Activated naive CD4-positive, alpha-beta T cell treated with anti-CD3 and anti-CD28 coated beads, Interleukin-2, amount 10 ng/mL, durations not matched to agents 7 days and 5 days (primary cell): ENCODE results near the gene PRR4.

ENCODE experiments used
- CTCF ChIA-PET: fragments of 350-600 bp; sonication (Branson Sonifier 250); formaldehyde crosslinking; loops from one replicate; lab custom pipeline; 2021; ENCODE audit warnings: antibody characterized with exemption; lab: Charles Lee
- DNase-seq: peaks from one replicate; pipeline ENCODE4 v3.0.0-alpha.2; 2020
- H3K27ac Mint-ChIP-seq: one replicate; pipeline ENCODE4 v1.8.0; 2021; ENCODE audit warnings: mild to moderate bottlenecking, moderate library complexity, mixed read lengths
- H3K27me3 Mint-ChIP-seq: one replicate; pipeline ENCODE4 v1.8.0; 2021; ENCODE audit warnings: mild to moderate bottlenecking, mixed read lengths
- H3K36me3 Mint-ChIP-seq: one replicate; pipeline ENCODE4 v1.8.0; 2021; ENCODE audit warnings: mixed read lengths
- H3K4me1 Mint-ChIP-seq: one replicate; pipeline ENCODE4 v1.8.0; 2021; ENCODE audit warnings: mixed read lengths
- H3K4me3 Mint-ChIP-seq: one replicate; pipeline ENCODE4 v1.8.0; 2021; ENCODE audit warnings: mild to moderate bottlenecking, moderate library complexity, mixed read lengths
- H3K9me3 Mint-ChIP-seq: one replicate; pipeline ENCODE4 v1.8.0; 2021; ENCODE audit warnings: mixed read lengths

The PRR4 gene

DNA sequence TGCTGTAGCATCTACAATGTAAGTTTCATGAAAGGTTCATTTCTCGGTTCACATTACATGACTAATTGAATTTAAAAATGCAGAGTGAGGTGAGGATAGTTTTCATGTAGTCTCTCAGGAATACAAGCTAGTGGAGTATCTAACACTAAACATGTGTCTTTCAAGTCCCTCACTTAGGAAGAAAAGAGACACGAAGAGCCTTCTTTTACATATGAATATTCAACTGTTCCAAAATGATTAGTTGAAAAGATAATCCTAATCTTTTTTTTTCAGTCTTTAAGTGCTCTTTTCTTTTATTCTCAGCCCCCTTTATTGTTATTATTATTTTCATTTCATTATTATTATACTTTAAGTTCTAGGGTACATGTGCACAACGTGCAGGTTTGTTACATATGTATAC is 10.8 kb downstream of the PRR4 start:
- Mint-ChIP-seq H3K36me3 (no peaks in the 10 kb centered on the region), H3K27me3 (no peaks in the 10 kb centered on the region), H3K27ac (no peak overlapping the region), H3K4me1 (no peaks in the 10 kb centered on the region), H3K9me3 (no peaks in the 10 kb centered on the region), H3K4me3 (no peak overlapping the region)
- CTCF ChIA-PET, result no interaction called here
- no peak for DNase-seq

- Mint-ChIP-seq H3K4me3 (no peak overlapping the region), H3K4me1 (no peaks in the 10 kb centered on the region), H3K9me3 (no peaks in the 10 kb centered on the region), H3K36me3 (no peaks in the 10 kb centered on the region), H3K27ac (no peak overlapping the region), H3K27me3 (no peaks in the 10 kb centered on the region)
- CTCF ChIA-PET, result no interaction called here
- no peak for DNase-seq
Observed at GRCh38 chr12:10829994-10830393, 19.3 kb downstream of the PRR4 start.

GRCh38 chr12:10826258-10826657 is 23.0 kb downstream of the PRR4 start, which contains the start of gene TAS2R10:
TSS of gene TAS2R10 (minus strand) at chr12:10826358. CDS start at chr12:10826269, 89 bp downstream.
- CTCF ChIA-PET, result no interaction called here
- DNase-seq, result no peak
- Mint-ChIP-seq H3K9me3 (no peaks in the 10 kb centered on the region), H3K27ac (no peak within 1 kb of the TSS), H3K4me3 (no peak within 1 kb of the TSS), H3K27me3 (no peaks in the 10 kb centered on the region), H3K4me1 (no peaks in the 10 kb centered on the region), H3K36me3 (no peaks in the 10 kb centered on the region)

- Mint-ChIP-seq H3K4me3 (no peak overlapping the region), H3K36me3 (no peaks in the 10 kb centered on the region), H3K4me1 (no peaks in the 10 kb centered on the region), H3K27ac (no peak overlapping the region), H3K9me3 (no peaks in the 10 kb centered on the region), H3K27me3 (no peaks in the 10 kb centered on the region)
- DNase-seq, result no peak
- CTCF ChIA-PET, result no interaction called here
Observed at GRCh38 chr12:10824957-10825356, 24.3 kb downstream of the PRR4 start.

DNA sequence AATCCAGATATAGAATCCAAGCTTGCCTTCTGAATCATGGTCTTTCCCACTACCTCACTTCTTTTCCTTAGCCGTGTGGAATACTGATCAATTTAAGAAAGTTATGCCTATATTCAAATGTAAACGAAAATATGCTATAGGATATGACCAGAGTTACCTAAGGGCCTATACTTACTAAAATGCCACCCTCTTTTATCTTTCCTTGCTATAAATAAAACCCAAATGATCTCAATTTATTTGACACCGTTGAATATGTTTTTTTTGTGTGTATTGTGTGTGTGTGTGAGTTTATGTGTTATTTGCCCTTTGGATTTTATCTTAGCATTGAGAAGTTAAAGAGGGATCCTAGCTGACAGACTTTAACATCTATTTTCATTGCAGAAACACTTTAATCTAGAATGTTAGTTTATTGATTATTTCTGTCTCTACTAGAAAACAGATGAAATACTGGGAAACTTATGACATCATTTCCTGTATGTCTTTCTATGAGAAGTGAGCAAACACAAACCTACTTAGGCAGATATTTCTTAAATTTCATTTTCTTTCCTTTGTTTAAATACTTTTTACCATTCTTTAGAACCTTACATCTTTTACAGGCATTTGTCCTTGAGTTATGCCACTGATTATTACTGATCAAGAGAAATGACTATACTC is 37.3 kb downstream of the PRR4 start:
- no peak overlapping the region for H3K27ac Mint-ChIP-seq
- CTCF ChIA-PET, result no interaction called here
- H3K4me1 Mint-ChIP-seq, result no peaks in the 10 kb centered on the region
- DNase-seq, result no peak
- no peaks in the 10 kb centered on the region for H3K36me3 Mint-ChIP-seq
- peaks cover 9% of the 10 kb centered on the region for H3K27me3 Mint-ChIP-seq
- no peak overlapping the region for H3K4me3 Mint-ChIP-seq
- H3K9me3 Mint-ChIP-seq, result no peaks in the 10 kb centered on the region

DNA sequence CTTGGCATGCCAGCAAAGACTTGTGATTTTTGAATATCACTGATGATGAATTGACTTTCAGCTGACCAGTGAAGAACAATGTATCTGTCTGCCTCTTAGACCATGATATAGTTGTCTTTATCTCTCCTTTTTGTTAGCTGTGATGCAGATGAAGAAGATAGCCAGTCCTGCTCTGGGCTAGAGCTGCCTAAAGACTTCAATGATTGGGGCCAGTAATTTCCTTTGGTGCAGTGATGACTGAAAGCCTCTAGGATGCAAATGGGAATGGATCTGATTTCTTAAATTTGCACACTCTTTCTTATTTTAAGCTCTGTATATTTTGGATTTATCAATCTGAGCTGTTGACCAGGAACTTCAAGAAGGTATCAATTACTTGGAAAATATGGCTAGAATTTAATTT is 39.2 kb downstream of the PRR4 start, which contains the start of gene TAS2R9:
Gene TAS2R9 (minus strand): TSS at position 101 of the 400 bp plus-strand sequence. CDS start 93 bp downstream, at position 8.
- H3K4me3 Mint-ChIP-seq, result no peak within 1 kb of the TSS
- no peaks in the 10 kb centered on the region for H3K9me3 Mint-ChIP-seq
- no peak for DNase-seq
- CTCF ChIA-PET, result no interaction called here
- no peak within 1 kb of the TSS for H3K27ac Mint-ChIP-seq
- no peaks in the 10 kb centered on the region for H3K36me3 Mint-ChIP-seq
- no peaks in the 10 kb centered on the region for H3K4me1 Mint-ChIP-seq
- H3K27me3 Mint-ChIP-seq, result no peaks in the 10 kb centered on the region

- Mint-ChIP-seq H3K9me3 (no peaks in the 10 kb centered on the region), H3K36me3 (no peaks in the 10 kb centered on the region), H3K4me1 (no peaks in the 10 kb centered on the region), H3K4me3 (no peak within 1 kb of the TSS), H3K27me3 (no peaks in the 10 kb centered on the region), H3K27ac (no peak within 1 kb of the TSS)
- CTCF ChIA-PET, result no interaction called here
- no peak for DNase-seq
Observed at GRCh38 chr12:10807186-10807585, 42.1 kb downstream of the PRR4 start, which contains the start of gene TAS2R8. TSS of gene TAS2R8 (minus strand) at chr12:10807286. CDS start at chr12:10806980, 306 bp downstream.

GRCh38 chr12:10802587-10802986 is 46.7 kb downstream of the PRR4 start, which contains the start of gene TAS2R7:
TSS of gene TAS2R7 (minus strand) at chr12:10802627. CDS start at chr12:10802570, 57 bp downstream.
- CTCF ChIA-PET, result no interaction called here
- Mint-ChIP-seq H3K36me3 (no peaks in the 10 kb centered on the region), H3K9me3 (no peaks in the 10 kb centered on the region), H3K27me3 (peaks cover 7% of the 10 kb centered on the region), H3K4me3 (no peak within 1 kb of the TSS), H3K4me1 (no peaks in the 10 kb centered on the region), H3K27ac (no peak within 1 kb of the TSS)
- DNase-seq, result no peak

DNA sequence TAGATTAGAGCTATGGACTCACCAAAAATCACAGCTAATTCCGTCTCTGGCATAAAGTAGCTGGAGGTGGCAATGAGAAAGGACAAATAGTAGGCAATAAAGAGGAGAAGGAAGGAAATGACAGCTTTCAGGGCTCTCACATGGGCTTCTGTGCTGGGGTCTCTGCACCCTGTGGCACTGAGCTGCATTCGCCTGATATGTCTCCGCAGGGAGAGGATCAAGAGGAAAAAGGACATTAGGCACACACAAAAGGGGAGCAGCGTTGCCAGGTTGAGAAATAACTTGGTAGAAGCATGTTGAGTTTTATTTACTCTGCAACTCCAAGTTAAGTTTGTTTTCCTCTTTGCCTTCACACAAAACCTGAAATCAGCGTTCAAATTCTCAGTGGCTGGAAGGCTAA is 47.5 kb downstream of the PRR4 start:
- DNase-seq, result no peak

More for the DNA sequence above, 47.5 kb downstream of the PRR4 start:
- Mint-ChIP-seq H3K27ac (no peak overlapping the region), H3K36me3 (no peaks in the 10 kb centered on the region), H3K9me3 (no peaks in the 10 kb centered on the region), H3K4me3 (no peak overlapping the region), H3K4me1 (no peaks in the 10 kb centered on the region), H3K27me3 (peaks cover 7% of the 10 kb centered on the region)
- CTCF ChIA-PET, result no interaction called here
